CD4-positive, alpha-beta T cell treated with Interleukin-6 for 4 hours (primary cell): Measurements from ENCODE around the gene TRIP4.
"Not testable (repeated sequence)": the region's sequence is repeated elsewhere in the genome, so short reads cannot be mapped to it uniquely, and the experiment has no call there.

Source experiments
- DNase-seq: peaks from one replicate; pipeline ENCODE4 v3.0.0-alpha.2; 2020; ENCODE audit warnings: mixed read lengths

Gene TRIP4

GRCh38 chr15:64387562-64388168 lies at the start of gene TRIP4:
TSS of gene TRIP4 (plus strand) at chr15:64387836. CDS start at chr15:64387864, 28 bp downstream.
- peak; percentile 97 for DNase-seq

GRCh38 chr15:64340355-64340754 lies 47.3 kb upstream of the TRIP4 start:
- no peak for DNase-seq

- no peak for DNase-seq
Measured at GRCh38 chr15:64341961-64342360, 45.7 kb upstream of the TRIP4 start.

GRCh38 chr15:64343222-64343621 lies 44.4 kb upstream of the TRIP4 start:
- no peak for DNase-seq

- no peak for DNase-seq
Measured at GRCh38 chr15:64343841-64344240, 43.8 kb upstream of the TRIP4 start.

- DNase-seq: no peak
Measured at GRCh38 chr15:64344651-64345294, 42.9 kb upstream of the TRIP4 start.

- not testable (repeated sequence) for DNase-seq
Measured at GRCh38 chr15:64346242-64346641, 41.4 kb upstream of the TRIP4 start.

- no peak for DNase-seq
Measured at GRCh38 chr15:64348455-64348854, 39.2 kb upstream of the TRIP4 start.

GRCh38 chr15:64349375-64349774 lies 38.3 kb upstream of the TRIP4 start:
- DNase-seq: no peak

GRCh38 chr15:64351265-64351664 lies 36.4 kb upstream of the TRIP4 start:
- DNase-seq: no peak

GRCh38 chr15:64354688-64355344 lies 32.8 kb upstream of the TRIP4 start:
- DNase-seq: no peak

GRCh38 chr15:64355348-64355943 lies 32.2 kb upstream of the TRIP4 start:
- DNase-seq: peak; percentile 22

GRCh38 chr15:64355944-64356709 lies 31.5 kb upstream of the TRIP4 start, which contains the start of gene CSNK1G1:
TSS of gene CSNK1G1 (minus strand) at chr15:64356173. CDS start at chr15:64300499, 55,674 bp downstream.
- DNase-seq: peak; percentile 94

- DNase-seq: no peak
Measured at GRCh38 chr15:64356710-64357040, 31.0 kb upstream of the TRIP4 start.

GRCh38 chr15:64361259-64361658 lies 26.4 kb upstream of the TRIP4 start:
- no peak for DNase-seq

GRCh38 chr15:64369078-64369607 lies 18.5 kb upstream of the TRIP4 start:
- no peak for DNase-seq

- not testable (repeated sequence) for DNase-seq
Measured at GRCh38 chr15:64371383-64371782, 16.3 kb upstream of the TRIP4 start.

GRCh38 chr15:64373360-64373759 lies 14.3 kb upstream of the TRIP4 start:
- no peak for DNase-seq

GRCh38 chr15:64379216-64379960 lies 8.2 kb upstream of the TRIP4 start:
- no peak for DNase-seq

GRCh38 chr15:64380130-64380870 lies 7.3 kb upstream of the TRIP4 start:
- DNase-seq: not testable (repeated sequence)
